HCT116 (cell line): Measurements from ENCODE around the gene STAG1.

Experiments
- CEBPB ChIP-seq: IDR thresholded peaks from 2 replicates; pipeline ENCODE4 v1.6.1; 2012; ENCODE audit warnings: low read depth
- CTCF ChIP-seq, 3 experiments: fragments of 200-600 bp in 1 of 3; sonication (generic) in 1 of 3; IDR thresholded peaks in 2 of 3; conservative IDR thresholded peaks in 1 of 3; 2 replicates each; pipeline ENCODE4 v1.5.1; 2012 to 2017; ENCODE audit warnings: low read depth in 2 of 3, low read length in 2 of 3, antibody characterized with exemption in 1 of 3, borderline replicate concordance in 1 of 3, control low read depth in 1 of 3, mild to moderate bottlenecking in 1 of 3, mixed read lengths in 1 of 3, mixed run types in 1 of 3, moderate library complexity in 1 of 3; ENCODE audit not compliant: insufficient read depth in 1 of 3
- EGR1 ChIP-seq: IDR thresholded peaks from 2 replicates; pipeline ENCODE4 v1.6.1; 2012; ENCODE audit warnings: low read depth
- EZH2phosphoT487 ChIP-seq: fragments of 200-600 bp; IDR thresholded peaks from 2 replicates; pipeline ENCODE4 v1.6.1; 2018; ENCODE audit warnings: antibody characterized with exemption, borderline replicate concordance
- FOSL1 ChIP-seq: IDR thresholded peaks from 2 replicates; pipeline ENCODE4 v1.6.1; 2012; ENCODE audit warnings: low read depth
- MAX ChIP-seq: IDR thresholded peaks from 2 replicates; pipeline ENCODE4 v1.6.1; 2012
- POLR2A ChIP-seq: IDR thresholded peaks from 2 replicates; pipeline ENCODE4 v1.7.0; 2011; ENCODE audit warnings: borderline replicate concordance; ENCODE audit not compliant: insufficient read depth, insufficient read length; ENCODE audit errors: extremely low read depth
- POLR2AphosphoS5 ChIP-seq: IDR thresholded peaks from 2 replicates; pipeline ENCODE4 v1.6.1; 2011; ENCODE audit warnings: mild to moderate bottlenecking, low read depth, low read length, moderate library complexity
- RAD21 ChIP-seq: IDR thresholded peaks from 2 replicates; pipeline ENCODE4 v1.6.1; 2012; ENCODE audit warnings: low read depth, mild to moderate bottlenecking
- REST ChIP-seq: IDR thresholded peaks from 2 replicates; pipeline ENCODE4 v1.6.1; 2012; ENCODE audit warnings: low read depth
- SP1 ChIP-seq: IDR thresholded peaks from 2 replicates; pipeline ENCODE4 v1.6.1; 2012; ENCODE audit warnings: low read depth
- SRF ChIP-seq: IDR thresholded peaks from 2 replicates; pipeline ENCODE4 v1.6.1; 2012; ENCODE audit warnings: low read depth
- YY1 ChIP-seq: IDR thresholded peaks from 2 replicates; pipeline ENCODE4 v1.6.1; 2011; ENCODE audit warnings: low read length, low read depth, moderate library complexity, mild to moderate bottlenecking; ENCODE audit not compliant: insufficient replicate concordance; ENCODE audit errors: extremely low read depth
- TF ChIP-seq, protein P1 (sequence below): IDR thresholded peaks from 2 replicates; pipeline ENCODE4 v1.6.1; 2011; ENCODE audit warnings: mild to moderate bottlenecking, low read length, moderate library complexity; ENCODE audit not compliant: insufficient replicate concordance; ENCODE audit errors: extremely low read depth

DNA sequence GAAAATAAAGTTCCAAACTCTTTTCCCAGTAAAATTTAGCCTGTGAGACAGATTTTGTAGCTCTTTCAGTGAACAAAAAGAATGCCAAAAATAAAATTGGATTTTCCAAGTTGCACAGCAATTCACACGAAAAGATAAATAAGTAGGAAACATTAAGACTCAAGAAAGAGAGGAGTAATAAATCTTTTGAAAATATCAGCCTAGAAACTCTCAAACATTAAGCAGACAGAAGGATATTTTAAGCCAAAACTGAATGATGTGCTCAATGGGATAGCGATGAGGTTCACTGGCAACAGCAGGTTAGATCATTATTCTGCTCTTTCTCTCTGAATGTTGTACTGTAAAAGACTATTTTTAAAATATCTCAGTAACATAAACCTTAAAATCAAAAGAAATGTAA lies 115.0 kb downstream of the STAG1 start:
- TF ChIP-seq EZH2phosphoT487 (no peak), SP1 (no peak), YY1 (no peak), CTCF (IDR thresholded peaks at IDR 0.05 in 2 of 3, conservative IDR thresholded peaks at IDR 0.05 in 1 of 3; ENCODE audit: borderline replicate concordance in 1 of 3, insufficient read depth in 1 of 3, low read depth in 2 of 3, low read length in 2 of 3) (no peak), POLR2A (no peak), SRF (no peak), EGR1 (no peak), REST (no peak), MAX (no peak), POLR2AphosphoS5 (no peak), RAD21 (no peak), CEBPB (no peak), FOSL1 (no peak)
- TF ChIP-seq, protein P1, sequence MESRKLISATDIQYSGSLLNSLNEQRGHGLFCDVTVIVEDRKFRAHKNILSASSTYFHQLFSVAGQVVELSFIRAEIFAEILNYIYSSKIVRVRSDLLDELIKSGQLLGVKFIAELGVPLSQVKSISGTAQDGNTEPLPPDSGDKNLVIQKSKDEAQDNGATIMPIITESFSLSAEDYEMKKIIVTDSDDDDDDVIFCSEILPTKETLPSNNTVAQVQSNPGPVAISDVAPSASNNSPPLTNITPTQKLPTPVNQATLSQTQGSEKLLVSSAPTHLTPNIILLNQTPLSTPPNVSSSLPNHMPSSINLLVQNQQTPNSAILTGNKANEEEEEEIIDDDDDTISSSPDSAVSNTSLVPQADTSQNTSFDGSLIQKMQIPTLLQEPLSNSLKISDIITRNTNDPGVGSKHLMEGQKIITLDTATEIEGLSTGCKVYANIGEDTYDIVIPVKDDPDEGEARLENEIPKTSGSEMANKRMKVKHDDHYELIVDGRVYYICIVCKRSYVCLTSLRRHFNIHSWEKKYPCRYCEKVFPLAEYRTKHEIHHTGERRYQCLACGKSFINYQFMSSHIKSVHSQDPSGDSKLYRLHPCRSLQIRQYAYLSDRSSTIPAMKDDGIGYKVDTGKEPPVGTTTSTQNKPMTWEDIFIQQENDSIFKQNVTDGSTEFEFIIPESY: no peak
